ENCODE data around the gene OR7G2. TPM values are rescaled to one million over a fixed set of nuclear protein-coding genes. Genes with fewer than 3 reads are reported as not detected.

The OR7G2 gene
- total and polyA plus RNA-seq, 2 donors (not counting 3 experiments of a cell fraction or from before 2014, with no cell fraction given) = not detected

DNA sequence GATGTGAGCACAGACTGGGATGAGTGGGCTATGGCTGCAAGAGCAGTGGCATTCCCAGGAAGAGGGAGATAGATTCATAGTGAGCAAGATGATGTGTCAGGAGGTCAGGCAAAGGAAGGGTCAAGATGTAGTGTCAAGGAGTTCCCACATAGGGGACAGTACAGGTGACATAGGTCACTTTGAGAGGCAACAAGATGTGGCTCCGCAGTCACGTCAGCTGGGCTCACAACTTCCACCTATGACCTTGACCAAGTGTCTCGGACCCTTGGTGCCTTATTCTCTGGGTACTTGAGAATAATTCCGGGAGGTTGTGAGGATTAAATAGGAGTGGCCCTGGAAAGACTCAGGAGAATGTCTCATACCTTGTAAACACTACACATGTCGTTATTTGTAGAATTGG lies 43.4 kb upstream of the OR7G2 start:
- Histone ChIP-seq H3K27me3 (ENCODE audit: control insufficient read depth in 2 of 2, insufficient read depth in 2 of 2, low read length in 2 of 2) (no peaks in the 10 kb centered on the region), H3K9ac (replicated peaks; ENCODE audit: extremely low read depth, insufficient read depth, low read length) (no peak overlapping the region), H3K36me3 (ENCODE audit: control insufficient read depth in 2 of 2, extremely low read depth in 1 of 2, insufficient read depth in 2 of 2, low read length in 2 of 2) (peaks cover 6 to 11% of the 10 kb centered on the region in 2 experiments), H3K9me3 (replicated peaks; ENCODE audit: control insufficient read depth, insufficient read depth, low read length) (no peaks in the 10 kb centered on the region), H3K79me2 (ENCODE audit: control insufficient read depth, insufficient read depth, low read length) (peaks cover 93% of the 10 kb centered on the region), H2AFZ (ENCODE audit: low read depth, low read length) (no peak overlapping the region), H3K27ac (ENCODE audit: insufficient read depth, low read depth, low read length) (no peak overlapping the region), H3K4me1 (ENCODE audit: control insufficient read depth, extremely low read depth, insufficient read depth, low read length) (no peaks in the 10 kb centered on the region), H4K20me1 (replicated peaks; ENCODE audit: control insufficient read depth, extremely low read depth, insufficient read depth, low read length) (no peaks in the 10 kb centered on the region), H3K9me1 (replicated peaks; ENCODE audit: control insufficient read depth, extremely low read depth, insufficient read depth, low read length) (no peaks in the 10 kb centered on the region), H3K4me2 (ENCODE audit: insufficient read depth, low read length) (no peak overlapping the region), H3K4me3 (replicated peaks in 1 of 3; ENCODE audit: insufficient read depth in 1 of 3, low read depth in 1 of 3, low read length in 3 of 3) (no peak overlapping the region)
- intact Hi-C loops (cut with micrococcal nuclease) (no loop called here), dilution Hi-C loops (cut with MboI; ENCODE audit: extremely low pct_ligation_motif_present, low sequenced_read_pairs) (no loop called here)
- POLR2A ChIA-PET = no interaction called here
- FAIRE-seq = no peak
- CTCF ChIA-PET = no interaction called here
- no TSS peak for BruUV-seq (replicated peaks)
- DNase-seq (ENCODE audit: low read depth, low spot score) = no peak
- TF ChIP-seq JUN (IDR thresholded peaks at IDR 0.05; ENCODE audit: borderline replicate concordance, insufficient read depth, insufficient read length, low read depth) (no peak), MYC (IDR thresholded peaks at IDR 0.05; ENCODE audit: low read depth, low read length) (no peak), GATA2 (IDR thresholded peaks at IDR 0.05; ENCODE audit: insufficient read depth, insufficient read length, low read depth, low read length) (no peak)
- TF ChIP-seq, protein P1, sequence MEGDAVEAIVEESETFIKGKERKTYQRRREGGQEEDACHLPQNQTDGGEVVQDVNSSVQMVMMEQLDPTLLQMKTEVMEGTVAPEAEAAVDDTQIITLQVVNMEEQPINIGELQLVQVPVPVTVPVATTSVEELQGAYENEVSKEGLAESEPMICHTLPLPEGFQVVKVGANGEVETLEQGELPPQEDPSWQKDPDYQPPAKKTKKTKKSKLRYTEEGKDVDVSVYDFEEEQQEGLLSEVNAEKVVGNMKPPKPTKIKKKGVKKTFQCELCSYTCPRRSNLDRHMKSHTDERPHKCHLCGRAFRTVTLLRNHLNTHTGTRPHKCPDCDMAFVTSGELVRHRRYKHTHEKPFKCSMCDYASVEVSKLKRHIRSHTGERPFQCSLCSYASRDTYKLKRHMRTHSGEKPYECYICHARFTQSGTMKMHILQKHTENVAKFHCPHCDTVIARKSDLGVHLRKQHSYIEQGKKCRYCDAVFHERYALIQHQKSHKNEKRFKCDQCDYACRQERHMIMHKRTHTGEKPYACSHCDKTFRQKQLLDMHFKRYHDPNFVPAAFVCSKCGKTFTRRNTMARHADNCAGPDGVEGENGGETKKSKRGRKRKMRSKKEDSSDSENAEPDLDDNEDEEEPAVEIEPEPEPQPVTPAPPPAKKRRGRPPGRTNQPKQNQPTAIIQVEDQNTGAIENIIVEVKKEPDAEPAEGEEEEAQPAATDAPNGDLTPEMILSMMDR (IDR thresholded peaks at IDR 0.05; ENCODE audit: extremely low read depth in 1 of 2, insufficient read depth in 1 of 2, low read depth in 1 of 2, low read length in 2 of 2) = no peak

- H3K36me3 ChIP-seq (ENCODE audit: control insufficient read depth in 2 of 2, extremely low read depth in 1 of 2, insufficient read depth in 2 of 2, low read length in 2 of 2) = peaks cover 6 to 11% of the 10 kb centered on the region in 2 experiments
- CTCF ChIA-PET = no interaction called here
- no peak overlapping the region for H2AFZ ChIP-seq (ENCODE audit: low read depth, low read length)
These were observed 42.7 kb upstream of the OR7G2 start for GRCh38 chr19:9149997-9150396.

More at GRCh38 chr19:9149997-9150396, 42.7 kb upstream of the OR7G2 start:
- DNase-seq (ENCODE audit: low read depth, low spot score) (no peak), FAIRE-seq (no peak)
- BruUV-seq (replicated peaks) = no TSS peak
- POLR2A ChIA-PET = no interaction called here
- Histone ChIP-seq H3K27ac (ENCODE audit: insufficient read depth, low read depth, low read length) (no peak overlapping the region), H4K20me1 (replicated peaks; ENCODE audit: control insufficient read depth, extremely low read depth, insufficient read depth, low read length) (no peaks in the 10 kb centered on the region), H3K9me1 (replicated peaks; ENCODE audit: control insufficient read depth, extremely low read depth, insufficient read depth, low read length) (no peaks in the 10 kb centered on the region), H3K4me3 (replicated peaks in 1 of 3; ENCODE audit: insufficient read depth in 1 of 3, low read depth in 1 of 3, low read length in 3 of 3) (no peak overlapping the region), H3K9ac (replicated peaks; ENCODE audit: extremely low read depth, insufficient read depth, low read length) (no peak overlapping the region), H3K4me2 (ENCODE audit: insufficient read depth, low read length) (no peak overlapping the region), H3K79me2 (ENCODE audit: control insufficient read depth, insufficient read depth, low read length) (peaks cover 94% of the 10 kb centered on the region), H3K27me3 (ENCODE audit: control insufficient read depth in 2 of 2, insufficient read depth in 2 of 2, low read length in 2 of 2) (no peaks in the 10 kb centered on the region), H3K9me3 (replicated peaks; ENCODE audit: control insufficient read depth, insufficient read depth, low read length) (peaks cover 3% of the 10 kb centered on the region), H3K4me1 (ENCODE audit: control insufficient read depth, extremely low read depth, insufficient read depth, low read length) (no peaks in the 10 kb centered on the region)
- TF ChIP-seq MYC (IDR thresholded peaks at IDR 0.05; ENCODE audit: low read depth, low read length) = no peak
- no peak for TF ChIP-seq GATA2 (IDR thresholded peaks at IDR 0.05; ENCODE audit: insufficient read depth, insufficient read length, low read depth, low read length)
- no peak for TF ChIP-seq POLR2AphosphoS5 (IDR thresholded peaks at IDR 0.05; ENCODE audit: insufficient read depth, low read depth, low read length)
- no peak for TF ChIP-seq MAX (IDR thresholded peaks at IDR 0.05; ENCODE audit: insufficient read depth, insufficient read length)
- no peak for TF ChIP-seq JUN (IDR thresholded peaks at IDR 0.05; ENCODE audit: borderline replicate concordance, insufficient read depth, insufficient read length, low read depth)
- TF ChIP-seq, protein P1 (IDR thresholded peaks at IDR 0.05; ENCODE audit: extremely low read depth in 1 of 2, insufficient read depth in 1 of 2, low read depth in 1 of 2, low read length in 2 of 2) = no peak
- TF ChIP-seq FOS (IDR thresholded peaks at IDR 0.05; ENCODE audit: borderline replicate concordance, insufficient read depth, low read length) = no peak
- TF ChIP-seq POLR2A (IDR thresholded peaks at IDR 0.05; ENCODE audit: low read depth, low read length) = no peak
- no peak for TF ChIP-seq EZH2 (IDR thresholded peaks at IDR 0.05; ENCODE audit: borderline replicate concordance, low read depth, low read length, severe bottlenecking)
- dilution Hi-C loops (cut with MboI; ENCODE audit: extremely low pct_ligation_motif_present, low sequenced_read_pairs) (no loop called here), intact Hi-C loops (cut with micrococcal nuclease) (no loop called here)
